Kidney (tissue), 14 donors: Measurements from ENCODE around the gene PLEKHA6. TPM values are rescaled to one million over a fixed set of nuclear protein-coding genes. Genes with fewer than 3 reads are reported as not detected.

Source experiments
- DNase-seq, 5 donors: peaks; one replicate each; pipeline ENCODE4 v3.0.0-alpha.2; 2013 to 2020
- FAIRE-seq: peaks from 2 replicates; lab custom pipeline; 2012; peaks lifted over from hg19 to GRCh38; lab: Jason Lieb, UNC
- H3K27ac ChIP-seq, 2 donors: one replicate each; pipeline ENCODE4 v1.7.0; 2013; ENCODE audit warnings: low read depth in 2 of 2, low read length in 2 of 2, inconsistent platforms in 1 of 2
- H3K27me3 ChIP-seq: one replicate; pipeline ENCODE4 v1.7.1; 2013; ENCODE audit warnings: low read length, inconsistent platforms; ENCODE audit not compliant: control insufficient read depth, insufficient read depth
- H3K36me3 ChIP-seq, 3 donors: one replicate each; pipeline versions ENCODE4 v1.7.0 to v1.7.1; 2013; ENCODE audit warnings: low read length in 3 of 3, control low read depth in 1 of 3, inconsistent platforms in 1 of 3; ENCODE audit not compliant: insufficient read depth in 3 of 3, control insufficient read depth in 2 of 3
- H3K4me1 ChIP-seq, 3 donors: one replicate each; pipeline versions ENCODE4 v1.7.0 to v1.7.1; 2013; ENCODE audit warnings: low read length in 3 of 3, inconsistent platforms in 1 of 3, low read depth in 1 of 3; ENCODE audit not compliant: control insufficient read depth in 2 of 3, insufficient read depth in 2 of 3
- H3K4me3 ChIP-seq, 3 donors: one replicate each; pipeline versions ENCODE4 v1.7.0 to v1.8.1; 2013; ENCODE audit warnings: low read length in 3 of 3, control low read depth in 1 of 3, inconsistent platforms in 1 of 3
- H3K9ac ChIP-seq, 3 donors: one replicate each; pipeline versions ENCODE4 v1.7.0 to v1.7.1; 2013; ENCODE audit warnings: low read length in 3 of 3, control low read depth in 1 of 3, inconsistent platforms in 1 of 3
- H3K9me3 ChIP-seq, 3 donors: one replicate each; pipeline versions ENCODE4 v1.7.0 to v1.7.1; 2013; ENCODE audit warnings: low read length in 3 of 3, control low read depth in 1 of 3, inconsistent platforms in 1 of 3; ENCODE audit not compliant: control insufficient read depth in 2 of 3, insufficient read depth in 1 of 3
- intact Hi-C: fragments of 100-400 bp; cut with DNase I; formaldehyde crosslinking; loops from one replicate; pipeline ENCODE4 v1.11.1; 2022
- polyA plus RNA-seq: library from polyadenylated mRNA; stranded (reverse); fragments of 350-450 nt; fragmentation: Illumina TruSeq; extraction: RNeasy Lipid Tissue Mini Kit (QIAGEN cat#74804); gene quantifications from one replicate; pipeline ENCODE4 v1.2.3, GENCODE V29; 2014; ENCODE audit warnings: low read depth, low replicate concordance; ENCODE audit not compliant: insufficient read depth
- total RNA-seq: library from RNA; stranded (reverse); fragmentation: NEBNext Ultra II Directional; extraction: Animal tissue kit (Norgen Biotek cat#: 25700); gene quantifications from one replicate; pipeline ENCODE4 v1.2.1, GENCODE V29; 2021
- TF ChIP-seq, protein P1 (sequence below): IDR thresholded peaks from 3 replicates; pipeline ENCODE4 v1.5.1; 2012; ENCODE audit warnings: mild to moderate bottlenecking, moderate library complexity, borderline replicate concordance; ENCODE audit not compliant: insufficient read depth; ENCODE audit errors: extremely low read depth
- donor health status: control.
- donor health status: control.
- donor health status: control.
- donor health status: control.
- donor health status: control.
- donor health status: DM: yes; HTN: yes; CAD: no.
- donor health status: Normal renal cell carcinoma (clear cell type).

The PLEKHA6 gene
- total and polyA plus RNA-seq, 2 donors from 2014 or later = 17.5 to 65.1 TPM

DNA sequence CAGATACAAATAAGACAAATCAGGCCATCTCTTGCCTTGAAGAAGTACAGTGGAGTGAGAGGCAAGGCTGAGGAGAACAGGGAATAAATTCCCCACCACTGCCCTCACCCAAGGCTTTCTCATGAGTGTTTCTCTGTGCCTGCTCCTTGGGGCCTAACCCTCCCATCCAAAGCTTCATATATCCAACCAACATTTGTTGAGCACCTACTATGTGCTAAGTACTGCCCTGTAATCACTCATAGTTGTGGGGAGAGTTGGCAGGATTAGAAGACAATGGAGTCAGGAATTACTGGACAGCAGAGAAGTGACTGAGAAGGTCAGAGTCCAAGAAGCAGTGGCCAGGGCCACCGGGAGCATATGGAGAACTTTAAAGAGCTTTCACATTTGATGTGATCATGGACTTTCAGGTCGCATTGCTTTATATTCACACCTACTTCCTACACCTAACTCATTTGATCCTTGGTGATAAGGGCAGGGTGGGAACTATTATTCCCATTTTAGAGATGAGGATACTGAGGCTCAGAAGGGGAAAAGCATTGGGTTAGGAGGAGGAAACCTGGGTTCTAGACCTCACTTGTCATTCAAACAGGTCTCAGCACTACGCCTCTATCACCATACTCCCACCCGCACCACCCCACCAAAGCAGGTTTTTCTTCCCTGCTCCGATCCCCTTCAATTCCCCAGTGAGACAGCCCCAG lies 6.4 kb downstream of the PLEKHA6 start:
- TF ChIP-seq, protein P1, sequence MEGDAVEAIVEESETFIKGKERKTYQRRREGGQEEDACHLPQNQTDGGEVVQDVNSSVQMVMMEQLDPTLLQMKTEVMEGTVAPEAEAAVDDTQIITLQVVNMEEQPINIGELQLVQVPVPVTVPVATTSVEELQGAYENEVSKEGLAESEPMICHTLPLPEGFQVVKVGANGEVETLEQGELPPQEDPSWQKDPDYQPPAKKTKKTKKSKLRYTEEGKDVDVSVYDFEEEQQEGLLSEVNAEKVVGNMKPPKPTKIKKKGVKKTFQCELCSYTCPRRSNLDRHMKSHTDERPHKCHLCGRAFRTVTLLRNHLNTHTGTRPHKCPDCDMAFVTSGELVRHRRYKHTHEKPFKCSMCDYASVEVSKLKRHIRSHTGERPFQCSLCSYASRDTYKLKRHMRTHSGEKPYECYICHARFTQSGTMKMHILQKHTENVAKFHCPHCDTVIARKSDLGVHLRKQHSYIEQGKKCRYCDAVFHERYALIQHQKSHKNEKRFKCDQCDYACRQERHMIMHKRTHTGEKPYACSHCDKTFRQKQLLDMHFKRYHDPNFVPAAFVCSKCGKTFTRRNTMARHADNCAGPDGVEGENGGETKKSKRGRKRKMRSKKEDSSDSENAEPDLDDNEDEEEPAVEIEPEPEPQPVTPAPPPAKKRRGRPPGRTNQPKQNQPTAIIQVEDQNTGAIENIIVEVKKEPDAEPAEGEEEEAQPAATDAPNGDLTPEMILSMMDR = no peak
- Histone ChIP-seq H3K4me3 (no peak overlapping the region), H3K27me3 (no peaks in the 10 kb centered on the region), H3K36me3 (no peaks in the 10 kb centered on the region), H3K27ac (no peak overlapping the region), H3K4me1 (peaks cover 5 to 19% (median 12%) of the 10 kb centered on the region in 3 donors), H3K9me3 (no peaks in the 10 kb centered on the region), H3K9ac (no peak overlapping the region)
- FAIRE-seq (no peak), DNase-seq (no peak)
- intact Hi-C loops = no loop called here

- DNase-seq = peak; percentile 90 to 95 (median 93)
- Histone ChIP-seq H3K27ac (peak overlapping the region; percentile 84 to 89), H3K27me3 (no peaks in the 10 kb centered on the region), H3K4me3 (peak overlapping the region in 2 of 3 donors; percentile 7 to 15), H3K4me1 (peaks cover 12 to 31% (median 22%) of the 10 kb centered on the region in 3 donors), H3K9me3 (no peaks in the 10 kb centered on the region), H3K36me3 (no peaks in the 10 kb centered on the region), H3K9ac (peak overlapping the region in 1 of 3 donors; percentile 57)
- intact Hi-C loops = no loop called here
- TF ChIP-seq, protein P1 = no peak
- FAIRE-seq = no peak
These were observed 8.7 kb downstream of the PLEKHA6 start for GRCh38 chr1:204350857-204351573.

GRCh38 chr1:204350312-204350711 lies 9.4 kb downstream of the PLEKHA6 start:
- TF ChIP-seq, protein P1 = no peak
- H3K9me3 ChIP-seq = no peaks in the 10 kb centered on the region
- H3K4me1 ChIP-seq = peaks cover 14 to 35% (median 28%) of the 10 kb centered on the region in 3 donors
- intact Hi-C loops = no loop called here
- peak overlapping the region in 1 of 3 donors; percentile 13 for H3K4me3 ChIP-seq
- H3K27me3 ChIP-seq = no peaks in the 10 kb centered on the region
- no peak for DNase-seq
- no peak overlapping the region for H3K9ac ChIP-seq
- no peak for FAIRE-seq
- peak overlapping the region; percentile 25 to 89 for H3K27ac ChIP-seq
- H3K36me3 ChIP-seq = no peaks in the 10 kb centered on the region
